OCI-LY3 (cell line): Measurements from ENCODE around the gene SLC8A1.

Experiments used
- EZH2phosphoT487 ChIP-seq: fragments of 200-600 bp; shearing (Covaris generic); IDR thresholded peaks from 2 replicates; pipeline ENCODE4 v1.6.1; 2018; ENCODE audit warnings: antibody characterized with exemption, mixed run types, low read depth
- TF ChIP-seq, protein P1 (sequence below): fragments of 200-600, 300-600 bp; sonication (generic); IDR thresholded peaks from 2 replicates; pipeline ENCODE4 v1.5.1; 2014; ENCODE audit warnings: antibody characterized with exemption, low read length, low read depth

- TF ChIP-seq, protein P1, sequence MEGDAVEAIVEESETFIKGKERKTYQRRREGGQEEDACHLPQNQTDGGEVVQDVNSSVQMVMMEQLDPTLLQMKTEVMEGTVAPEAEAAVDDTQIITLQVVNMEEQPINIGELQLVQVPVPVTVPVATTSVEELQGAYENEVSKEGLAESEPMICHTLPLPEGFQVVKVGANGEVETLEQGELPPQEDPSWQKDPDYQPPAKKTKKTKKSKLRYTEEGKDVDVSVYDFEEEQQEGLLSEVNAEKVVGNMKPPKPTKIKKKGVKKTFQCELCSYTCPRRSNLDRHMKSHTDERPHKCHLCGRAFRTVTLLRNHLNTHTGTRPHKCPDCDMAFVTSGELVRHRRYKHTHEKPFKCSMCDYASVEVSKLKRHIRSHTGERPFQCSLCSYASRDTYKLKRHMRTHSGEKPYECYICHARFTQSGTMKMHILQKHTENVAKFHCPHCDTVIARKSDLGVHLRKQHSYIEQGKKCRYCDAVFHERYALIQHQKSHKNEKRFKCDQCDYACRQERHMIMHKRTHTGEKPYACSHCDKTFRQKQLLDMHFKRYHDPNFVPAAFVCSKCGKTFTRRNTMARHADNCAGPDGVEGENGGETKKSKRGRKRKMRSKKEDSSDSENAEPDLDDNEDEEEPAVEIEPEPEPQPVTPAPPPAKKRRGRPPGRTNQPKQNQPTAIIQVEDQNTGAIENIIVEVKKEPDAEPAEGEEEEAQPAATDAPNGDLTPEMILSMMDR = no peak
- no peak for TF ChIP-seq EZH2phosphoT487
These were observed 324.7 kb downstream of the SLC8A1 start for GRCh38 chr2:40127146-40127545.
